Measurements from ENCODE around the gene TMEM179.

TMEM179 gene

DNA sequence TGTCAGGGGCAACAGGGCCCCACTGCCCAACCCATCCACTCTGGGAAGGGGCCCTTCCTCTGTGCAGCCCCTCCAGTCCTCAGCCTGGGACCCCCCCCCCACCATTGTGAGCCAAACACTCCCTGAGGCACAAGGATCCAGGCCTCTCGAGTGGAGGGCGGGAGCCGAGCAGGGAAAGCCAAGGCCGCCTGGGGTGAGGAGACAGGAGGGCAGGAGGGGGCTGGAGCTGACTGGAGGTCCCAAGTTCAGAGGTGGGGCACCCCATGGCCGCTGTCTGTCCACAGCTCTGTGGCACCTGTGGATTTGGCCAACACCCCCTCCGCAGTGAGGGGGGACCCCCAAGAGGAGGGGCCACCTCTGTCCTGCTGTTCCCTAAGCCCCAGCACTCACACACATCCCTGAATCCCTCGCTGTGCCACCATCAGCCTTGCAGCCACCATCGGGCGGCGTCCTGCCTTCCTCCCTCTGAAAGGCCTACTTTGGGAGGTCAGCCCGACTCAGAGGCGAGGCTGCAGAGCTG lies 50.4 kb downstream of the TMEM179 start:
- Histone ChIP-seq H3K79me2 (ENCODE audit: control insufficient read depth, low read length) (no peaks in the 10 kb centered on the region), H3K27ac (ENCODE audit: low read depth, low read length) (no peak overlapping the region), H3K4me1 (ENCODE audit: control insufficient read depth, low read length) (no peaks in the 10 kb centered on the region), H3K4me3 (ENCODE audit: low read length) (no peak overlapping the region), H3K9me3 (ENCODE audit: control insufficient read depth, insufficient read depth, low read length) (no peaks in the 10 kb centered on the region), H4K20me1 (ENCODE audit: control insufficient read depth, insufficient read depth, low read depth, low read length) (no peaks in the 10 kb centered on the region), H3K9me2 (replicated peaks; ENCODE audit: control insufficient read depth, low read length) (no peaks in the 10 kb centered on the region), H3K36me3 (ENCODE audit: control insufficient read depth, low read length) (no peaks in the 10 kb centered on the region), H3K27me3 (ENCODE audit: control insufficient read depth, low read length) (no peaks in the 10 kb centered on the region), H3K4me2 (ENCODE audit: low read length) (no peak overlapping the region), H3F3A (ENCODE audit: control insufficient read depth, insufficient read depth) (no peaks in the 10 kb centered on the region)
- TF ChIP-seq, protein P1, sequence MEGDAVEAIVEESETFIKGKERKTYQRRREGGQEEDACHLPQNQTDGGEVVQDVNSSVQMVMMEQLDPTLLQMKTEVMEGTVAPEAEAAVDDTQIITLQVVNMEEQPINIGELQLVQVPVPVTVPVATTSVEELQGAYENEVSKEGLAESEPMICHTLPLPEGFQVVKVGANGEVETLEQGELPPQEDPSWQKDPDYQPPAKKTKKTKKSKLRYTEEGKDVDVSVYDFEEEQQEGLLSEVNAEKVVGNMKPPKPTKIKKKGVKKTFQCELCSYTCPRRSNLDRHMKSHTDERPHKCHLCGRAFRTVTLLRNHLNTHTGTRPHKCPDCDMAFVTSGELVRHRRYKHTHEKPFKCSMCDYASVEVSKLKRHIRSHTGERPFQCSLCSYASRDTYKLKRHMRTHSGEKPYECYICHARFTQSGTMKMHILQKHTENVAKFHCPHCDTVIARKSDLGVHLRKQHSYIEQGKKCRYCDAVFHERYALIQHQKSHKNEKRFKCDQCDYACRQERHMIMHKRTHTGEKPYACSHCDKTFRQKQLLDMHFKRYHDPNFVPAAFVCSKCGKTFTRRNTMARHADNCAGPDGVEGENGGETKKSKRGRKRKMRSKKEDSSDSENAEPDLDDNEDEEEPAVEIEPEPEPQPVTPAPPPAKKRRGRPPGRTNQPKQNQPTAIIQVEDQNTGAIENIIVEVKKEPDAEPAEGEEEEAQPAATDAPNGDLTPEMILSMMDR (IDR thresholded peaks at IDR 0.05; ENCODE audit: low read depth, low read length, poor library complexity, severe bottlenecking), result no peak
- TF ChIP-seq EZH2phosphoT487 (IDR thresholded peaks at IDR 0.05; ENCODE audit: borderline replicate concordance, low read length), result no peak

DNA sequence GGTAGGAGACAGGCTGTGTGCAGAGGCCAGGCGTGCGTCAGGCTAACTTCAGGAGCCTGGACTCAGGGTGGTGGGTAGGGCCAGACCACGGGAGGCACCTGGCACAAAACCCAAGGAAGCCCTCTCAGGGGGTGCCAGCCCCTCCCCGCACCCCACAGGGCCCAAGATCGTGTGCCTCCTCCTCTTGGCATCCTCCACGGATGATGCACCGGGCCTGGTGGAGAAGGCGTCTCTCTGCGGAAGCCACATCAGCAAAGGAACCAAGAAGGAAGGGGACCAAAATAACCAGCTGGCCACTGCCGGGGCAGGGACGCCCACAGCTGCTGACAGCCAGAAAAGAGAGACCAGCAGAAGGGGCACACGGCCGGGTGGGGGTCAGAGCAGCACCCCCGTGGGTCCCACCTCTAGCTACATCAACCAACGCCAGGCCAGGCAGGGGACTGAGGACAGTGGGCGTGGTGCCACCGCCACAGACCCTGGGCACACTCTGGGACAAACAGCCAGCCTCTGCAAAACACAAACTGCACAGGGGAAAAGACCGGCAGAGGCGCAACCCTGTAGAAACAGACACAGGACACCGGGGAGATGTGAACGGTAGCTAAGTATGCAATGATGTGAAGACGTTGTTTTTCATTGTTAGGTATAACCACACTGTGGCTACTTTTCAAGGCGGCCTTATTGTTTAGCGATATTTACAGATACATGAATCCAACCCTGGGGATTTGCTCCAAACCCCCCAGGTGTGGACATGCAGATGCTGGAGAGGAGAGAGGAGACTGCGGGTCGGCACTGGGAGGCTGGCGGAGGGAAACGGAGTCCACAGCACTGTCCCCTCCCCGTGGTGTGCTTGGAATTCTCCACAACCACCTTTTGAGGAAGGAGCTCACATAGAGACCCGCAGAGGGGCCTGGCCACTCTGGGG lies 51.1 kb downstream of the TMEM179 start:
- H4K20me1 ChIP-seq (ENCODE audit: control insufficient read depth, insufficient read depth, low read depth, low read length), result no peaks in the 10 kb centered on the region
- no peaks in the 10 kb centered on the region for H3K79me2 ChIP-seq (ENCODE audit: control insufficient read depth, low read length)
- H3K4me3 ChIP-seq (ENCODE audit: low read length), result no peak overlapping the region
- H3K4me1 ChIP-seq (ENCODE audit: control insufficient read depth, low read length), result no peaks in the 10 kb centered on the region
- no peaks in the 10 kb centered on the region for H3F3A ChIP-seq (ENCODE audit: control insufficient read depth, insufficient read depth)
- H3K36me3 ChIP-seq (ENCODE audit: control insufficient read depth, low read length), result no peaks in the 10 kb centered on the region
- TF ChIP-seq, protein P1 (IDR thresholded peaks at IDR 0.05; ENCODE audit: low read depth, low read length, poor library complexity, severe bottlenecking), result no peak
- TF ChIP-seq EZH2phosphoT487 (IDR thresholded peaks at IDR 0.05; ENCODE audit: borderline replicate concordance, low read length), result no peak
- H3K27ac ChIP-seq (ENCODE audit: low read depth, low read length), result no peak overlapping the region
- H3K9me2 ChIP-seq (replicated peaks; ENCODE audit: control insufficient read depth, low read length), result no peaks in the 10 kb centered on the region
- H3K27me3 ChIP-seq (ENCODE audit: control insufficient read depth, low read length), result no peaks in the 10 kb centered on the region
- H3K9me3 ChIP-seq (ENCODE audit: control insufficient read depth, insufficient read depth, low read length), result no peaks in the 10 kb centered on the region
- H3K4me2 ChIP-seq (ENCODE audit: low read length), result no peak overlapping the region

DNA sequence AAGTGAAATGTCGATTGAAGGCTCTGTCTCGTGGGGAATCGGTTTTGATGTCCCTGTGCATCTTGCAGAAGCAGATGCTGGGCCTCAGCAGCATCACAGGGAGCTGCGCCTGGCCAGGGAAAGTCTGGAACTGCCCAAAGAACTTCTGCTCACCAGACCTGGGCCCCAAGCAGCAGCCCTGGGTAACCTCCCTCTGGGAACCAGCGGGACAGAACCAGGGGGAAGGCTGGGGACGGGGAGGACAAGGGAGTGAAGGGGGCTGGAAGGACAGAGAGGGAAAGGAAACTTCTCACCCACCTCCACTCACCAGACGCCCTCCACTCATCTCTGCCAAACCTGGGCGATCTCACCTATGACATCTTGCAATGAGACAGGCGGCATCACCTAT lies 51.8 kb downstream of the TMEM179 start:
- Histone ChIP-seq H3K27ac (ENCODE audit: low read depth, low read length) (no peak overlapping the region), H3K9me2 (replicated peaks; ENCODE audit: control insufficient read depth, low read length) (no peaks in the 10 kb centered on the region), H4K20me1 (ENCODE audit: control insufficient read depth, insufficient read depth, low read depth, low read length) (no peaks in the 10 kb centered on the region), H3K36me3 (ENCODE audit: control insufficient read depth, low read length) (no peaks in the 10 kb centered on the region), H3K4me1 (ENCODE audit: control insufficient read depth, low read length) (no peaks in the 10 kb centered on the region), H3K9me3 (ENCODE audit: control insufficient read depth, insufficient read depth, low read length) (no peaks in the 10 kb centered on the region), H3F3A (ENCODE audit: control insufficient read depth, insufficient read depth) (no peaks in the 10 kb centered on the region), H3K4me2 (ENCODE audit: low read length) (no peak overlapping the region), H3K4me3 (ENCODE audit: low read length) (no peak overlapping the region), H3K27me3 (ENCODE audit: control insufficient read depth, low read length) (no peaks in the 10 kb centered on the region), H3K79me2 (ENCODE audit: control insufficient read depth, low read length) (no peaks in the 10 kb centered on the region)
- TF ChIP-seq, protein P1 (IDR thresholded peaks at IDR 0.05; ENCODE audit: low read depth, low read length, poor library complexity, severe bottlenecking), result no peak
- TF ChIP-seq EZH2phosphoT487 (IDR thresholded peaks at IDR 0.05; ENCODE audit: borderline replicate concordance, low read length), result no peak

All from DOHH2 (cell line).